ENCODE measurements around the gene FOXA1. TPM values are rescaled to one million over a fixed set of nuclear protein-coding genes. Genes with fewer than 3 reads are reported as not detected.

Gene FOXA1
- total RNA-seq, 4 donors from 2014 or later: not detected

DNA sequence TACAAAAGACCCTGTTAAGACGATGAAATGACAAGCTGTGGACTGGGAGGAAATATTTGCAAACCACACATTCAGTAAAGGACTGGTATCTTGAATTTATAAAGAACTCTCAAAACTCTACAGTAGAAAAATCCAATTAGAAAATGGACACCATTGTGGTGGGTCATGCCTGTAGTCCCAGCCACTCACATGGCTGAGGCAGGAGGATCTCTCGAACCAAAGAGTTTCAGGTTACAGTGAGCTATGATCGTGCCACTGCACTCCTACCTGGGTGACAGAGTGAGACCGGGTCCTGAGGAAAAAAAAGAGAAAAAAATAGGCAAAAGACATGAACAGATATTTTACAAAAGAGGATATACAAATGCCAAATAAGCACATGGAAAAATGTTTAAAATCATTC, 42.3 kb upstream of the FOXA1 start:
- H3K9me3 ChIP-seq: no peaks in the 10 kb centered on the region
- no peaks in the 10 kb centered on the region for H3K27me3 ChIP-seq
- intact Hi-C loops (cut with DNase I; ENCODE audit: low total_unique reads): no loop called here
- no peaks in the 10 kb centered on the region for H3K4me1 ChIP-seq
- TF ChIP-seq POLR2A (IDR thresholded peaks at IDR 0.05): no peak
- TF ChIP-seq, protein P1, sequence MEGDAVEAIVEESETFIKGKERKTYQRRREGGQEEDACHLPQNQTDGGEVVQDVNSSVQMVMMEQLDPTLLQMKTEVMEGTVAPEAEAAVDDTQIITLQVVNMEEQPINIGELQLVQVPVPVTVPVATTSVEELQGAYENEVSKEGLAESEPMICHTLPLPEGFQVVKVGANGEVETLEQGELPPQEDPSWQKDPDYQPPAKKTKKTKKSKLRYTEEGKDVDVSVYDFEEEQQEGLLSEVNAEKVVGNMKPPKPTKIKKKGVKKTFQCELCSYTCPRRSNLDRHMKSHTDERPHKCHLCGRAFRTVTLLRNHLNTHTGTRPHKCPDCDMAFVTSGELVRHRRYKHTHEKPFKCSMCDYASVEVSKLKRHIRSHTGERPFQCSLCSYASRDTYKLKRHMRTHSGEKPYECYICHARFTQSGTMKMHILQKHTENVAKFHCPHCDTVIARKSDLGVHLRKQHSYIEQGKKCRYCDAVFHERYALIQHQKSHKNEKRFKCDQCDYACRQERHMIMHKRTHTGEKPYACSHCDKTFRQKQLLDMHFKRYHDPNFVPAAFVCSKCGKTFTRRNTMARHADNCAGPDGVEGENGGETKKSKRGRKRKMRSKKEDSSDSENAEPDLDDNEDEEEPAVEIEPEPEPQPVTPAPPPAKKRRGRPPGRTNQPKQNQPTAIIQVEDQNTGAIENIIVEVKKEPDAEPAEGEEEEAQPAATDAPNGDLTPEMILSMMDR (IDR thresholded peaks at IDR 0.05): no peak
- no peak overlapping the region for H3K4me3 ChIP-seq
- no peaks in the 10 kb centered on the region for H3K36me3 ChIP-seq
- DNase-seq: no peak
- H3K27ac ChIP-seq: no peak overlapping the region

DNA sequence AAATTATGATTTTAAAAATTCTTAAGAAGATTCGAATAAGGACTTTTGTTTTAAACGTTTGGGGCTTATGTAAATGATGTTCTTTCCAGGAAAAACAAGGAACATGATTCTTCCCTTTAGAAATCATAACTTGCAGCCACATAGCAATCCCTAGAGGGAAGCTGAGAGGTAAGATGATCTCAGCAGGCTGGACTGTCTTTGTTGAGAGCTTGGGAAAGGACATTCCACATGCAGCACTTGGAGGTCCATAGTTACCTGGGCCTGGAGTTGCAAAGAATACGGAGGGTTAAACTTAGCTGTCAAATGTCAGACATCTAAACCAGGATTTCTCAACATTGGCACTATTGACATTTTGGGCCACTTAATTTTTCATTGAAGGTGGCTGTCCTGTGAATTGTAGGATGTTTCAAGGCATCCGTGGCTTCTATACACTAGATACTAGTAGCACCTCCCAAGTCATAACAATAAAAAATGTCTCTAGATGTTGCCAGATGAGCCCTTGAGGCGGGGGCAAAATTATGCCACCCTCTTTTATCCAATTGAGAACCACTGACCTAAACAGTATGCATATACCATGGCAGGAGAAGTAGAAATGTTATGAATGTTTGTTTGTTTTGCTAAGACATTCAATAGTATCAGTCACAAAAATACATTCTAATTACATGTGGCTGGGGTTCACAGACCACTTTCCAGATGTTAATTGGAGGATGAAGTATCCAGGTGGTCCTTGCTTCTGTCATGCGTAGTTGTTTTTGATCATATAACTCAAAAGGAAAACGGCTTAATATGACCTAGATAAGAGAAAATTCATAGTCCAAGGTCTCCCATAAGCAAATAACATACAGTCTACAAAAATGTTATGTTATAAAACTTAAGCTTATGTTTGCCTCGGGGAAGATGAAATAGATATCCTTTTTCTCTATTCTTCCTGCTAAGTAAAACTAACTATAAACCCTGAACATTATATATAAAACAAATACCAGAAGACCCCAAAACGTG, 30.8 kb upstream of the FOXA1 start:
- no peak for DNase-seq
- TF ChIP-seq, protein P1 (IDR thresholded peaks at IDR 0.05): no peak
- no peak for TF ChIP-seq POLR2A (IDR thresholded peaks at IDR 0.05)
- H3K27me3 ChIP-seq: peaks cover 0 to 5% of the 10 kb centered on the region in 2 donors
- no peaks in the 10 kb centered on the region for H3K9me3 ChIP-seq
- no peaks in the 10 kb centered on the region for H3K36me3 ChIP-seq
- H3K4me1 ChIP-seq: no peaks in the 10 kb centered on the region
- H3K27ac ChIP-seq: no peak overlapping the region
- intact Hi-C loops (cut with DNase I; ENCODE audit: low total_unique reads): no loop called here
- H3K4me3 ChIP-seq: no peak overlapping the region

DNA sequence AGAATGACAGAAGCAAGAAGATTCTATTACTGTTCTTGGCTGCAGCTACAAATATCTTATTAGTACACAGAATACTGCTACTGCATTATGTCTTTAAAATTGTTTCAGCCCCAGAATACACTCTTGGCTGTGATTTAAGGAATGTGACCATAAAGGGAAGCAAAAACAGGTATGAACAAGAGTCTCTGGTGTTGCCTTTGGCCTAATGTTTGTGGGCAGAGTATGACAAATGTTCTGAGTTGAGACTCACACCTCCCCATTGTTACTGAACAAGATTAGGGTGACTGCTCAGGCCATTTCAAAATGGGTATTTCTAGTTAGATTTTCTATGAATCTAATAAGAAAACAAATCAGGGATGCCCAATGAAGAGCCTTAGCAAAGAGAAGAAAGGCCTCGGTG, 28.9 kb upstream of the FOXA1 start:
- no peak overlapping the region for H3K27ac ChIP-seq
- H3K27me3 ChIP-seq: peaks cover 0 to 5% of the 10 kb centered on the region in 2 donors
- no peak for DNase-seq
- no peaks in the 10 kb centered on the region for H3K9me3 ChIP-seq
- no peaks in the 10 kb centered on the region for H3K36me3 ChIP-seq
- H3K4me1 ChIP-seq: no peaks in the 10 kb centered on the region
- intact Hi-C loops (cut with DNase I; ENCODE audit: low total_unique reads): no loop called here
- TF ChIP-seq POLR2A (IDR thresholded peaks at IDR 0.05): no peak
- TF ChIP-seq, protein P1 (IDR thresholded peaks at IDR 0.05): no peak
- H3K4me3 ChIP-seq: no peak overlapping the region

DNA sequence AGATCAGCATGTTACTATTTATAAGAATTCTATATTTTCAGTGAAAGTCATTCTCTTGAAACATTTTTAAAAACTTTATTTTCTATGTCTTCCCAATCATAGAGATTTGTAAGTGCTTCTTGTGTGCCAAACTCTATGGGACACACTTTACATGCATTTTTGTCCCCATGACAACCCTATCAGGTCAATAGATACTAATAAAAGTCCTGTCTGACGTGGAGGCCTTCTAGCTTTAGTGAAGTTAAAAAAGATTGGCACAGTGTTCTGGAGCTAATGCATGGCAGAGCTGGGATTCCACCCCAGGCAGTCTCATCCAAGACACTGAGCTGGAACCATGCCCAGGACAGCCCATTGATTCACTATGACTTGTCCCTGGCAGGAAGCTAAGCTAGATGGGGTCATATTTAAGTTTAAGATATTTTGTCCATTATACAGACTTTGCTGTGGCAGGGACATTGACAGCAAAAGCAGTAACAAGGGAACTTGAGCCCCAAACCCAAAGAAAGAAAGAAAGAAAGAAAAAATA, 28.4 kb upstream of the FOXA1 start:
- intact Hi-C loops (cut with DNase I; ENCODE audit: low total_unique reads): no loop called here
- Histone ChIP-seq H3K4me3 (no peak overlapping the region), H3K9me3 (no peaks in the 10 kb centered on the region), H3K27me3 (peaks cover 0 to 5% of the 10 kb centered on the region in 2 donors), H3K36me3 (no peaks in the 10 kb centered on the region), H3K27ac (no peak overlapping the region), H3K4me1 (no peaks in the 10 kb centered on the region)
- no peak for DNase-seq
- TF ChIP-seq POLR2A (IDR thresholded peaks at IDR 0.05): no peak
- TF ChIP-seq, protein P1 (IDR thresholded peaks at IDR 0.05): no peak

Data from uterus (tissue), 4 donors.